ENCODE results near the gene HOXD12.

The HOXD12 gene

GRCh38 chr2:176129813-176130146 lies 30.2 kb downstream of the HOXD12 start:
- no peak for TF ChIP-seq Cebpa-rat (IDR thresholded peaks at IDR 0.05)
- Histone ChIP-seq H3K4me3 (no peak overlapping the region), H3K9me3 (replicated peaks in 1 of 11) (peaks cover 10 to 23% (median 18%) of the 10 kb centered on the region in 11 experiments), H3K36me3 (no peaks in the 10 kb centered on the region), H3K9ac (no peak overlapping the region), H3K27ac (no peak overlapping the region), H3K4me1 (peaks cover 10 to 19% (median 14%) of the 10 kb centered on the region in 10 experiments; a peak in 13 of 20 replicates), H4K20me1 (peaks cover 0 to 60% (median 38%) of the 10 kb centered on the region in 11 experiments; a peak in 16 of 22 replicates), H3K27me3 (peaks cover 100% of the 10 kb centered on the region in 11 experiments), H3K4me2 (no peak overlapping the region)

- H3K27ac ChIP-seq: no peak overlapping the region
- peaks cover 10 to 23% (median 18%) of the 10 kb centered on the region in 11 experiments for H3K9me3 ChIP-seq (replicated peaks in 1 of 11)
- no peak overlapping the region; a peak in 1 of 20 replicates for H3K4me3 ChIP-seq
- H3K4me2 ChIP-seq: no peak overlapping the region
- H3K4me1 ChIP-seq: peaks cover 10 to 19% (median 13%) of the 10 kb centered on the region in 10 experiments; a peak in 14 of 20 replicates
- no peaks in the 10 kb centered on the region for H3K36me3 ChIP-seq
- no peak for TF ChIP-seq Cebpa-rat (IDR thresholded peaks at IDR 0.05)
- no peak overlapping the region for H3K9ac ChIP-seq
- H4K20me1 ChIP-seq: peaks cover 0 to 55% (median 32%) of the 10 kb centered on the region in 11 experiments; a peak in 16 of 22 replicates
- H3K27me3 ChIP-seq: peaks cover 100% of the 10 kb centered on the region in 11 experiments
Observed at GRCh38 chr2:176130147-176130956, 30.8 kb downstream of the HOXD12 start.

- Histone ChIP-seq H3K27me3 (peaks cover 100% of the 10 kb centered on the region in 11 experiments), H3K4me2 (no peak overlapping the region), H3K36me3 (no peaks in the 10 kb centered on the region), H3K9me3 (replicated peaks in 1 of 11) (peaks cover 10 to 23% (median 18%) of the 10 kb centered on the region in 11 experiments), H3K4me1 (peaks cover 14 to 28% (median 20%) of the 10 kb centered on the region in 10 experiments; a peak in 18 of 20 replicates), H4K20me1 (peaks cover 0 to 46% (median 28%) of the 10 kb centered on the region in 11 experiments; a peak in 16 of 22 replicates), H3K4me3 (no peak overlapping the region), H3K27ac (no peak overlapping the region), H3K9ac (no peak overlapping the region)
- no peak for TF ChIP-seq Cebpa-rat (IDR thresholded peaks at IDR 0.05)
Observed at GRCh38 chr2:176130957-176131847, 31.6 kb downstream of the HOXD12 start.

DNA sequence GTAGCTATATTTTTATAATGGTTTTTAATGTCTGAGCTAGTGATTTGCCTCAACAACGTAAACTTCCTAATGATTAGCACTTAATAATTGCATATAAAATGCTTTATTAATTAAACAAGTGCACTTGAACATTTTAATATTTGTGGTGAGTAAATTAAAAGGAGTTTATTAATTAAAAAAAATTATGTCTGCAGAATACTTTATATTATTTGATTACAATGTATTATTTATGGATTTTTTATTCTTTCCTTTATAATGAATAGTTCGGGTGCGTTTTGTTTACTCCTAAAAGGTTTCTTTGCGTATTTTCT lies 32.2 kb downstream of the HOXD12 start:
- Histone ChIP-seq H3K4me1 (peaks cover 19 to 34% (median 26%) of the 10 kb centered on the region in 10 experiments; a peak in 18 of 20 replicates), H4K20me1 (peaks cover 0 to 41% (median 28%) of the 10 kb centered on the region in 11 experiments; a peak in 16 of 22 replicates), H3K9ac (no peak overlapping the region), H3K4me3 (no peak overlapping the region), H3K27me3 (peaks cover 100% of the 10 kb centered on the region in 11 experiments), H3K27ac (no peak overlapping the region), H3K4me2 (no peak overlapping the region), H3K36me3 (no peaks in the 10 kb centered on the region), H3K9me3 (replicated peaks in 1 of 11) (peaks cover 11 to 28% (median 19%) of the 10 kb centered on the region in 11 experiments)
- no peak for TF ChIP-seq Cebpa-rat (IDR thresholded peaks at IDR 0.05)

GRCh38 chr2:176132205-176133171 lies 32.9 kb downstream of the HOXD12 start:
- Histone ChIP-seq H3K9me3 (replicated peaks in 1 of 11) (peaks cover 11 to 31% (median 19%) of the 10 kb centered on the region in 11 experiments), H3K27me3 (peaks cover 100% of the 10 kb centered on the region in 11 experiments), H3K36me3 (no peaks in the 10 kb centered on the region), H3K9ac (no peak overlapping the region), H3K27ac (no peak overlapping the region), H4K20me1 (peaks cover 0 to 36% (median 26%) of the 10 kb centered on the region in 11 experiments; a peak in 16 of 22 replicates), H3K4me3 (no peak overlapping the region), H3K4me1 (peaks cover 19 to 31% (median 27%) of the 10 kb centered on the region in 10 experiments; a peak in 18 of 20 replicates), H3K4me2 (no peak overlapping the region)
- no peak for TF ChIP-seq Cebpa-rat (IDR thresholded peaks at IDR 0.05)

DNA sequence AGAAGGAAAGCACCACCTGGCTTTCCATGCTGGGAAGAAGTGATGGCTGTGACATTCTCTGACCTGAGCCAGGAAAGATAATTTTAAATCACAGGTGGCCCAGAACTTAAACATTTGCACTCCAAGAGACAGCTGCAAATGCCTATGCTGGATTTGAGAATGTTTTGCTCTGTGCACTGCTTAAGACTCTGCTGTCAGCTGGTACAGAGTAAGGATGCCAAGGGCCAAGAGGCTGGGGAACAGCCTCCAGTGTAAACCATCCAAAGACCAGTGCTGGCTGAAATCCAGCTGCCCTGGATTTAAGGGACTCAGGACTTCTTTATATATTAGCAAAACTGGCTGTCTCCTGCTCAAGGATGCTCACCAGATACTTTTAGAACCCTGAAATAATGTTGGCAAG lies 33.8 kb downstream of the HOXD12 start:
- no peak overlapping the region for H3K4me2 ChIP-seq
- H3K4me3 ChIP-seq: no peak overlapping the region
- peaks cover 15 to 24% (median 21%) of the 10 kb centered on the region in 10 experiments; a peak in 18 of 20 replicates for H3K4me1 ChIP-seq
- no peak for TF ChIP-seq Cebpa-rat (IDR thresholded peaks at IDR 0.05)
- H3K9ac ChIP-seq: no peak overlapping the region
- H3K27ac ChIP-seq: no peak overlapping the region
- H3K9me3 ChIP-seq (replicated peaks in 1 of 11): peaks cover 11 to 34% (median 22%) of the 10 kb centered on the region in 11 experiments
- no peaks in the 10 kb centered on the region for H3K36me3 ChIP-seq
- peaks cover 99 to 100% (median 100%) of the 10 kb centered on the region in 11 experiments for H3K27me3 ChIP-seq
- peaks cover 0 to 27% (median 17%) of the 10 kb centered on the region in 11 experiments; a peak in 15 of 22 replicates for H4K20me1 ChIP-seq

DNA sequence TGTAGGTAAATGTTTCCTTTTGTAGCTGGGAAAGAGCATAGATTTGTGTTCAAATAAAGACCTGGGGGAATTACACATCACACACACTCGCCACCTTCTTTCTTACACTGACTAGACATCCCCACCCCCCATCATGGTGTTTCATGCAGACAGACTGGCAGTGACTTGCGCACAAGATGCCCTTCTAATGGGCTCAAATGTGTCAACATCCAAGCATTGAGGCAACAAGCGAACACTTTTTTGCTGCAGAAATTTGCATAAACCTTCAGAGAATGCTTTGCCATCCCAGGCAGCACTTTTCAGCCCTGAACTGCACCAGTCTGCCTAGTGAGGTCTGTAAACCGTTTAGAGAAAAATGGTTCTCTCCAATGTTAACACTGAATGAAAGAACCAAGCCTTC lies 34.4 kb downstream of the HOXD12 start:
- TF ChIP-seq Cebpa-rat (IDR thresholded peaks at IDR 0.05): no peak
- Histone ChIP-seq H3K4me3 (no peak overlapping the region), H3K9ac (no peak overlapping the region), H3K27ac (no peak overlapping the region), H3K27me3 (peaks cover 98 to 100% (median 100%) of the 10 kb centered on the region in 11 experiments), H3K9me3 (replicated peaks in 1 of 11) (peaks cover 12 to 40% (median 29%) of the 10 kb centered on the region in 11 experiments), H3K36me3 (no peaks in the 10 kb centered on the region), H3K4me2 (no peak overlapping the region), H4K20me1 (peaks cover 0 to 20% (median 10%) of the 10 kb centered on the region in 11 experiments; a peak in 12 of 22 replicates), H3K4me1 (peaks cover 8 to 18% (median 14%) of the 10 kb centered on the region in 10 experiments; a peak in 18 of 20 replicates)

DNA sequence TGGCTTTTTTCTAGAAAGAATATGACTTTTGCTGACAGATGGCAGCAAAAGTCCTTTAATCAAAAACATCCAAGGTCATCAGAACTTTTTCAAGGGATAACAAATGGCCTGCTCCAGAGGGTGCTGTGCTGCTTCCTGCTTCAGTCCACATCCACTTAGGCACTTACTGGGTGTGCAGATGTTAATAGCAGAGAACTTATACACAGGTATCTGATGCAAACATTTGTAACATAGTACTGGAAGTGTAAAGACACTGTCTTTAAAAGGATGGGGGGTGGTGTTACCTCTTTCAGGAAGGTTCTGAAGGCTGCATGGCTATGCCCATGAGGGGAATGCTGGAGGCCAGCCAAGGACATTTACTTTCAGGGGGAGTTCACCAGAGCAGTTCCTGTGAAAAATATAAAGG lies 35.4 kb downstream of the HOXD12 start:
- H3K4me2 ChIP-seq: no peak overlapping the region; a peak in 1 of 22 replicates
- no peak overlapping the region for H3K27ac ChIP-seq
- H3K9ac ChIP-seq: no peak overlapping the region
- no peaks in the 10 kb centered on the region for H3K36me3 ChIP-seq
- H3K27me3 ChIP-seq: peaks cover 94 to 99% (median 98%) of the 10 kb centered on the region in 11 experiments
- H3K4me1 ChIP-seq: peaks cover 6 to 16% (median 13%) of the 10 kb centered on the region in 10 experiments; a peak in 17 of 20 replicates
- H3K4me3 ChIP-seq: no peak overlapping the region
- peaks cover 0 to 18% (median 6%) of the 10 kb centered on the region in 11 experiments; a peak in 5 of 22 replicates for H4K20me1 ChIP-seq
- no peak for TF ChIP-seq Cebpa-rat (IDR thresholded peaks at IDR 0.05)
- peaks cover 11 to 40% (median 25%) of the 10 kb centered on the region in 11 experiments for H3K9me3 ChIP-seq (replicated peaks in 1 of 11)
